Measurements from ENCODE around the gene TDRD10. TPM values are rescaled to one million over a fixed set of nuclear protein-coding genes. Genes with fewer than 3 reads are reported as not detected.

The TDRD10 gene
- polyA plus RNA-seq, 2 of the 4 experiments (the other 2 are of a cell fraction) = 0.04 TPM; not detected in 1

DNA sequence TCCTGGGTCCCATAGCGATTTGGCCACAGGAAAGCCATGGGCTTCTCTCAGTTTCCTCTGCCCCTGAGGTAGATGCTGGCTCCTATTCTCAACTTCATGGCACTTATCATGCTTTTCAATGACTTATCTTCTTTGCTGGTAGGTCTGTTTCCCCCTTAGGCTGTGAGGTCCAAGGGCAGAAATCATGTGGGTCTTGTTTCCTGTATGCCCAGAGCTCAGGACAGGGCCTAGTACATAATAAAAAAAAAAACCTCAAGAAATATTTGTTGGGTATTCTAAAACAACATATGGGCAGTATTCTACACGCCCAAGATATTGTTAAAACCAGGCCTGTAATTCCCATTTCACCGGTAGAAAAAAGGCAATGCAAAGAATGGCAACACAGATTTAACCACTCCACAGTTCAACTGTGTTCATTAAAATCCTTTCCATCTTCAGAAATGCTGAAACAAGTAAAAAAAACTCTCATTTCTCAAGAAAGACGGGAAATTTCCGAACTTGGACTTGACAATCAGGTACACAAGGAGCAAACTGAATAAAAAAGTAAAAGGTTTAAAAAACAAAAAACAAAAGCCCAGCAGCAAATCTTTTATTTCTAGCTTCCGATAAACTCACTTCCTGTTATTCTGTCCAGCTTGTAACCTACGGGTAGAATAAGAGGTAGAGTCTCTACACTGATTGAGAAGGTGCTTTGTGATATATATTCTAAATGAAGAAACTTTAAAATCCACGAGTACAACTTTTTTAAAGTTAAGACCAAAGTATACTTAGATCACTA is 6.3 kb upstream of the TDRD10 start (continued):
- TF ChIP-seq, protein P1, sequence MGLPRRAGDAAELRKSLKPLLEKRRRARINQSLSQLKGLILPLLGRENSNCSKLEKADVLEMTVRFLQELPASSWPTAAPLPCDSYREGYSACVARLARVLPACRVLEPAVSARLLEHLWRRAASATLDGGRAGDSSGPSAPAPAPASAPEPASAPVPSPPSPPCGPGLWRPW (IDR thresholded peaks at IDR 0.05) = no peak
- TF ChIP-seq, protein P2, sequence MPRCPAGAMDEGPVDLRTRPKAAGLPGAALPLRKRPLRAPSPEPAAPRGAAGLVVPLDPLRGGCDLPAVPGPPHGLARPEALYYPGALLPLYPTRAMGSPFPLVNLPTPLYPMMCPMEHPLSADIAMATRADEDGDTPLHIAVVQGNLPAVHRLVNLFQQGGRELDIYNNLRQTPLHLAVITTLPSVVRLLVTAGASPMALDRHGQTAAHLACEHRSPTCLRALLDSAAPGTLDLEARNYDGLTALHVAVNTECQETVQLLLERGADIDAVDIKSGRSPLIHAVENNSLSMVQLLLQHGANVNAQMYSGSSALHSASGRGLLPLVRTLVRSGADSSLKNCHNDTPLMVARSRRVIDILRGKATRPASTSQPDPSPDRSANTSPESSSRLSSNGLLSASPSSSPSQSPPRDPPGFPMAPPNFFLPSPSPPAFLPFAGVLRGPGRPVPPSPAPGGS (IDR thresholded peaks at IDR 0.05) = no peak
- TF ChIP-seq, protein P3, sequence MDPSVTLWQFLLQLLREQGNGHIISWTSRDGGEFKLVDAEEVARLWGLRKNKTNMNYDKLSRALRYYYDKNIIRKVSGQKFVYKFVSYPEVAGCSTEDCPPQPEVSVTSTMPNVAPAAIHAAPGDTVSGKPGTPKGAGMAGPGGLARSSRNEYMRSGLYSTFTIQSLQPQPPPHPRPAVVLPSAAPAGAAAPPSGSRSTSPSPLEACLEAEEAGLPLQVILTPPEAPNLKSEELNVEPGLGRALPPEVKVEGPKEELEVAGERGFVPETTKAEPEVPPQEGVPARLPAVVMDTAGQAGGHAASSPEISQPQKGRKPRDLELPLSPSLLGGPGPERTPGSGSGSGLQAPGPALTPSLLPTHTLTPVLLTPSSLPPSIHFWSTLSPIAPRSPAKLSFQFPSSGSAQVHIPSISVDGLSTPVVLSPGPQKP (IDR thresholded peaks at IDR 0.05; ENCODE audit: low read depth, low read length) = no peak

DNA sequence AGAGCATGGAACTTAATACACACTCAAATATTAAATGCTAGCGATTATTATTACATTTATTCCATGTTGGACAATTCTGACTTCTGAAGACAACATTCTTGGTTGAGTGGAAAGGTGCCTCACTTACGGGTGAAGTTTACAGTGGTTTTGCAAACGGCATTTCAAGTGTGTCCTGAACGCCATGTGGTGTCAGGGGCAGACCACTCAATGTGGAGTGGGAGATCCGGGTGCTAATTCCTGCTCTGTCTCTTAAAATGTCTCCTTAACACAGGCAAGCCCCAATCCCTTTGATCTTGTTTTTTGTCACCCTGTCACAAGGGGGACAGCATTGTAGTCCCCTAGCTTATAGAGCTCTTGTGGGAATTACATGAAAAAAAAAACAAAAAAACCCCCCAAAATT is 5.6 kb upstream of the TDRD10 start:
- CTCF ChIA-PET = interaction anchor here (1.1 kb wide), 2 partner anchors 15 to 50 kb away, joined by 3 to 4 read pairs; no protein-coding TSS in a partner anchor

DNA sequence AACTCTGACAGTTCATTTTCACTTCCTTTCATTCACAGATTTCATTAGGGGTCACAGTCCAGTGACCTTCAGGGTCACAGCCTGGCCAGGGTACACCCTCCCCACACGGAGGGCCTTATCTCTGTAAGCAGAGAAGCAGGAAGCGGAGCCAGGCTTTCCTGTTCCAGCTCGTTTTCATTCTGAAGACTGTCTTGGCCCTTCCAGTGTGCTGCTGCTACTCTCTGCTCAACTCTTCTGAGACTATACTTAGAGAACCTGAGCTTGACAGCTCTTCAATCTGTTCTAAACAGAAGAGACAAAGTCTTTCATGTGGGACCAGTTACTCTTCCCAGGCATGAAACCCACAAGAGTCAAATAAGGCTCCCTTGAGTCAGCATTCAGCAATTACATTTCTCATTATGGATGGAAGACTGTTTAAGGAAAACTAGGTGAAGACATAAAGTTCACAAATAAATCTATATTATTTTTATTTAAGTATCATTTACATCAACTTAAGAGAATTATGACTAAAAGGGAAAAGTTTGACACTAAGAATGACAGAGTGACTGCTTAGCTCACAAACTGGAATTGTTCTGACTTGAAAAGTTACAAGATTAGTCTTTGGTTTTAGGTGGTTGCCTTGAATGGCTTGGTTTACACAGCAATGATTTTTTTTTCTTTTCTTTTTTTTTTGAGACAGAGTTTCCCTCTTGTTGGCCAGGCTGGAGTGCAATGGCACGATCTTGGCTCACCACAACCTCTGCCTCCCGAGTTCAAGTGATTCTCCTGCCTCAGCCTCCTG is 4.8 kb upstream of the TDRD10 start:
- DNase-seq (ENCODE audit: low read depth in 1 of 2, low spot score in 1 of 2) (no peak), ATAC-seq (no peak), FAIRE-seq (no peak)
- WGBS (ENCODE audit: missing lambda C conversion rate) = 45% methylated on average over 5 of the region's 5 CpGs
- CTCF ChIA-PET = interaction anchor here (1.1 to 1.6 kb wide), 3 partner anchors 16 to 171 kb away, joined by 3 to 4 read pairs (median 4); no protein-coding TSS in a partner anchor
- TF ChIP-seq, protein P4, sequence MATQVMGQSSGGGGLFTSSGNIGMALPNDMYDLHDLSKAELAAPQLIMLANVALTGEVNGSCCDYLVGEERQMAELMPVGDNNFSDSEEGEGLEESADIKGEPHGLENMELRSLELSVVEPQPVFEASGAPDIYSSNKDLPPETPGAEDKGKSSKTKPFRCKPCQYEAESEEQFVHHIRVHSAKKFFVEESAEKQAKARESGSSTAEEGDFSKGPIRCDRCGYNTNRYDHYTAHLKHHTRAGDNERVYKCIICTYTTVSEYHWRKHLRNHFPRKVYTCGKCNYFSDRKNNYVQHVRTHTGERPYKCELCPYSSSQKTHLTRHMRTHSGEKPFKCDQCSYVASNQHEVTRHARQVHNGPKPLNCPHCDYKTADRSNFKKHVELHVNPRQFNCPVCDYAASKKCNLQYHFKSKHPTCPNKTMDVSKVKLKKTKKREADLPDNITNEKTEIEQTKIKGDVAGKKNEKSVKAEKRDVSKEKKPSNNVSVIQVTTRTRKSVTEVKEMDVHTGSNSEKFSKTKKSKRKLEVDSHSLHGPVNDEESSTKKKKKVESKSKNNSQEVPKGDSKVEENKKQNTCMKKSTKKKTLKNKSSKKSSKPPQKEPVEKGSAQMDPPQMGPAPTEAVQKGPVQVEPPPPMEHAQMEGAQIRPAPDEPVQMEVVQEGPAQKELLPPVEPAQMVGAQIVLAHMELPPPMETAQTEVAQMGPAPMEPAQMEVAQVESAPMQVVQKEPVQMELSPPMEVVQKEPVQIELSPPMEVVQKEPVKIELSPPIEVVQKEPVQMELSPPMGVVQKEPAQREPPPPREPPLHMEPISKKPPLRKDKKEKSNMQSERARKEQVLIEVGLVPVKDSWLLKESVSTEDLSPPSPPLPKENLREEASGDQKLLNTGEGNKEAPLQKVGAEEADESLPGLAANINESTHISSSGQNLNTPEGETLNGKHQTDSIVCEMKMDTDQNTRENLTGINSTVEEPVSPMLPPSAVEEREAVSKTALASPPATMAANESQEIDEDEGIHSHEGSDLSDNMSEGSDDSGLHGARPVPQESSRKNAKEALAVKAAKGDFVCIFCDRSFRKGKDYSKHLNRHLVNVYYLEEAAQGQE (IDR thresholded peaks at IDR 0.05) = no peak
- TF ChIP-seq EHMT2 (IDR thresholded peaks at IDR 0.05; ENCODE audit: low read depth) (no peak), NPAS2 (CRISPR knock-in tag; IDR thresholded peaks at IDR 0.05; ENCODE audit: borderline replicate concordance) (no peak), RAD21 (conservative IDR thresholded peaks at IDR 0.05 in 1 of 2, IDR thresholded peaks at IDR 0.05 in 1 of 2) (no peak), SMC3 (IDR thresholded peaks at IDR 0.05) (no peak), JUNB (IDR thresholded peaks at IDR 0.05) (no peak), MAZ (IDR thresholded peaks at IDR 0.05; ENCODE audit: borderline replicate concordance, low read depth, low read length) (no peak), CBX2 (IDR thresholded peaks at IDR 0.05; ENCODE audit: borderline replicate concordance, low read depth) (no peak), EHF (CRISPR knock-in tag; IDR thresholded peaks at IDR 0.05) (no peak), CHD4 (IDR thresholded peaks at IDR 0.05; ENCODE audit: borderline replicate concordance) (no peak)
- TF ChIP-seq, protein P3 (IDR thresholded peaks at IDR 0.05; ENCODE audit: low read depth, low read length) = no peak
- Histone ChIP-seq H3K9me3 (no peaks in the 10 kb centered on the region), H3K4me3 (no peak overlapping the region), H3K4me2 (no peak overlapping the region), H3K4me1 (peaks cover 6% of the 10 kb centered on the region; the same call in 1 of the 3 replicates), H3K27ac (no peak overlapping the region)
- POLR2A ChIA-PET = no interaction called here

More for the DNA sequence above, 5.6 kb upstream of the TDRD10 start:
- Histone ChIP-seq H3K4me3 (no peak overlapping the region), H3K4me2 (no peak overlapping the region), H3K4me1 (no peaks in the 10 kb centered on the region), H3K9me3 (no peaks in the 10 kb centered on the region), H3K27ac (no peak overlapping the region)
- no peak for FAIRE-seq
- no peak for DNase-seq (ENCODE audit: low read depth in 1 of 2, low spot score in 1 of 2)
- POLR2A ChIA-PET = no interaction called here
- no peak for ATAC-seq
- TF ChIP-seq MYC (IDR thresholded peaks at IDR 0.05; ENCODE audit: borderline replicate concordance, low read length) (no peak), EP300 (IDR thresholded peaks at IDR 0.05) (no peak), HDAC2 (IDR thresholded peaks at IDR 0.05) (no peak), POLR2AphosphoS2 (conservative IDR thresholded peaks at IDR 0.05; ENCODE audit: low read length) (no peak), TFCP2L1 (CRISPR knock-in tag; IDR thresholded peaks at IDR 0.05) (no peak), MAFK (IDR thresholded peaks at IDR 0.05; ENCODE audit: partially characterized antibody) (no peak), CHD4 (IDR thresholded peaks at IDR 0.05; ENCODE audit: borderline replicate concordance) (no peak), HOXB13 (CRISPR knock-in tag; IDR thresholded peaks at IDR 0.05; ENCODE audit: low read depth) (no peak), ZFP36 (IDR thresholded peaks at IDR 0.05; ENCODE audit: borderline replicate concordance, partially characterized antibody) (no peak)
- WGBS (ENCODE audit: missing lambda C conversion rate) = 62% methylated on average over 5 of the region's 5 CpGs

All from A549 (cell line).